GM13977 (cell line): ENCODE measurements around the gene IL17REL.
"Not testable (repeated sequence)": the region's sequence is repeated elsewhere in the genome, so short reads cannot be mapped to it uniquely, and the experiment has no call there.

ENCODE experiments used
- DNase-seq: peaks from one replicate; pipeline ENCODE4 v3.0.0; 2012; ENCODE audit warnings: low spot score
- in situ Hi-C: fragments of 300-500 bp; cut with MboI; formaldehyde crosslinking; loops from one replicate; pipeline ENCODE4 v1.12.0; 2022; ENCODE audit warnings: low sequenced_read_pairs, low pct_unique_long_range_greater_than_20kb, mixed read lengths, inconsistent platforms; ENCODE audit not compliant: unreplicated experiment
- TF ChIP-seq, protein P1 (sequence below): IDR thresholded peaks from 2 replicates; pipeline ENCODE4 v1.5.1; 2012; ENCODE audit warnings: mild to moderate bottlenecking, control low read depth; ENCODE audit not compliant: insufficient read depth; ENCODE audit errors: extremely low read depth, missing control alignments

IL17REL gene

DNA sequence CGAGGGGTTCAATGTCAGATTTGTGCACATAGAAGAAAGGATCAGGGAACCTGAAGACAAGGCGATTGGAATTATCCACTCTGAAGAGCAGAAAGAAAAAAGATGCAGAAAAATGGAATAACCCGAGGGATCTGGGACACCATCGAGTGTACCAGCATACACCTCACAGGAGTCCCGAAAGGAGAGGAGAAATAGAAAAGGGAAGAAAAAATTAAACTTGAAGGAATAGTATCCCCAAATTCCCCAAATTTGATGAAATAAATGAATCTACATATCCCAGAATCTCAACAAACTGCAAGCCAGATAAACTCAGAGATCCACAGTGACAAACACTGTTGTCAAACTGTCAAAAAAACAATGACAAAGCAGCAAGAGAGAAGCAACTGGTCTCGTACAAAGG is 21.4 kb downstream of the IL17REL start:
- no peak for DNase-seq
- in situ Hi-C loops, result no loop called here
- TF ChIP-seq, protein P1, sequence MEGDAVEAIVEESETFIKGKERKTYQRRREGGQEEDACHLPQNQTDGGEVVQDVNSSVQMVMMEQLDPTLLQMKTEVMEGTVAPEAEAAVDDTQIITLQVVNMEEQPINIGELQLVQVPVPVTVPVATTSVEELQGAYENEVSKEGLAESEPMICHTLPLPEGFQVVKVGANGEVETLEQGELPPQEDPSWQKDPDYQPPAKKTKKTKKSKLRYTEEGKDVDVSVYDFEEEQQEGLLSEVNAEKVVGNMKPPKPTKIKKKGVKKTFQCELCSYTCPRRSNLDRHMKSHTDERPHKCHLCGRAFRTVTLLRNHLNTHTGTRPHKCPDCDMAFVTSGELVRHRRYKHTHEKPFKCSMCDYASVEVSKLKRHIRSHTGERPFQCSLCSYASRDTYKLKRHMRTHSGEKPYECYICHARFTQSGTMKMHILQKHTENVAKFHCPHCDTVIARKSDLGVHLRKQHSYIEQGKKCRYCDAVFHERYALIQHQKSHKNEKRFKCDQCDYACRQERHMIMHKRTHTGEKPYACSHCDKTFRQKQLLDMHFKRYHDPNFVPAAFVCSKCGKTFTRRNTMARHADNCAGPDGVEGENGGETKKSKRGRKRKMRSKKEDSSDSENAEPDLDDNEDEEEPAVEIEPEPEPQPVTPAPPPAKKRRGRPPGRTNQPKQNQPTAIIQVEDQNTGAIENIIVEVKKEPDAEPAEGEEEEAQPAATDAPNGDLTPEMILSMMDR, result no peak

DNA sequence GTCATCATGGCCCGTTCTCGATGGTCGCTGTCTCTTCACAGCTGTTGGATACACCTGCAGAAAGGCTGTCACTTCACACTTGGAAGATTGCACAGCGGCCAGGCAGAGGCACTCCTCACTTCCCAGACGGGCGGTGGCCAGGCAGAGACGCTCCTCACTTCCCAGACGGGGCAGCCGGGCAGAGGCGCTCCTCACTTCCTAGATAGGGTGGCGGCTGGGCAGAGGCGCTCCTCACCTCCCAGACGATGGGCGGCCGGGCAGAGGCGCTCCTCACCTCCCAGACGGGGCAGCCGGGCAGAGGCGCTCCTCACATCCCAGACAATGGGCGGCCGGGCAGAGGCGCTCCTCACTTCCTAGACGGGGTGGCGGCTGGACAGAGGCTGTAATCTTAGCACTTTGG is 22.7 kb downstream of the IL17REL start:
- DNase-seq, in situ Hi-C loops: not testable (repeated sequence)

DNA sequence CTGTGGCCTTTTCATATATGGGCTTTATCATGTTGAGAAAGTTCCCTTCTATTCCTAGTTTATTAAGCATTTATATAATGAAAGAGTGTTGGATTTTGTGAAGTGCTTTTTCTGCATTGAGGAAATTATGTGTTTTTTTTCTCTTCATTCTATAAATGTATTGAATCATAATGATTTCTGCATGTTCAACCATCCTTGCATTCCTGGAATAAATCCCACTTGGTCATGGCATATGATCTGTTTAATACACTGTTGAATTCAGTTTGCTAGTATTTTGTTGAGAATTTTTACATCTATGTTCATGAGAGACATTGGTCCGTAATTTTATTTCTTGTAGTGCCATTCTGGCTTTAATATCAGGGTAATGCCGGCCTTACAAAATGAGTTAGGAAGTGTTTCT is 26.2 kb downstream of the IL17REL start:
- TF ChIP-seq, protein P1, result no peak
- in situ Hi-C loops, result no loop called here
- DNase-seq, result no peak

DNA sequence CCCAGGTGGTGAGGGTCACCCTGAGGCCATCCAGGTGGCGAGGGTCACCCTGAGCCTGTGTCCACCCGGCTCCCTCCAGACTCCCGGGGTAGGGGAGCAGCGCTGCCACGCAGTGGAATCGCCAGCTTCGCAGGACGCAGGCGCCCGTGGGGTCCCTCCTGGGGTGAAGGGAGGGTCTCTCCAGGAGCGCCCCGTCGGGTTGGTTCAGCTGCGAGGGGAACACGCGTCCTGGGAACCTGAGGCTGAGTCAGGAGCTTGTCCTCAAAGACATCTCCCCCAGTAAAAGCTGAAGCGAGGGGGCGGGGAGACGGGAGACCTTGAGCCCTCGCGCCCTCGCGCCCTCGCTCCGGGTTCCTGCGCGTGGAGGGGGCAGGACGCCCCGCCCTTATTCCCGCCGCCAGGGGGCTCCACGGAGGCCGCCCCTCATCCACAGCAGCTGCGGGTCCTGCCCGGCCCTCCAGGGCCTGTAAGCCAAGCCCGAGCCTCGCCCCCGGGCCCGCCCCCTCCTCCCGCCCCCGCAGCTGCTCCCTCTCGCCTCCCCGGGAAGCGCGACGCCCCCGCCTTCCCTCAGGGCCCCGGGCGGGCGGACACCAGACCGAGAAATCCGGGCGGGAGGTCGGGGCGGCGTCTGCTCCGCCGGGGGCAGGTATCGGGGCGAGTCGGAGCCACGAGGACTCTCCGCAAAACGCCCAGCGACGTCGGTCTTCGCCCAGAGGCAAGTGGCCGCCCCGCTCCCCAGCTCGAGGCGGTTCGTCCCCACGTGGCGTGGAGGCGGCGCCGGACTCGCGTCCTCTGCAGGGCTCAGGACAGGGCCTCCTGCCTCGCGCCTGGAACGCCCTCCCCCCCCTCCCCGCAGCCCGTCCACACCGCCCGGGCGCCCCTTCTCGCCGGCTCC is 29.2 kb downstream of the IL17REL start:
- no peak for DNase-seq
- in situ Hi-C loops, result no loop called here
- TF ChIP-seq, protein P1, result peak; percentile 37

DNA sequence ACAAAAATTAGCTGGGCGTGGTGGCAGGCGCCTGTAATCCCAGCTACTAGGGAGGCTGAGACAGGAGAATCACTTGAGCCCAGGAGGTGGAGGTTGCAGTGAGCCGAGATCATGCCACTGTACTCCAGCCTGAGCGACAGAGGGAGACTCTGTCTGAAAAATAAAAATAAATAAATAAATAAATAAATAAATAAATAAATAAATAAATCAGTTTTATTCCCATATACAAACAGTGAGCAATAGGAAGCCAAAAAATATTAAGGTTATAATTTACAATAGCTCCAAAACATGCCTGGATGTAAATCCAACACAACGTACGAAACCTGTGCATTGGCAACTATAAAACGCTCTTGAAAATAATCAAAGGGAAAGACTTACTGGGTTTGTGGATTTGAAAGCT is 30.8 kb downstream of the IL17REL start:
- not testable (repeated sequence) for DNase-seq

DNA sequence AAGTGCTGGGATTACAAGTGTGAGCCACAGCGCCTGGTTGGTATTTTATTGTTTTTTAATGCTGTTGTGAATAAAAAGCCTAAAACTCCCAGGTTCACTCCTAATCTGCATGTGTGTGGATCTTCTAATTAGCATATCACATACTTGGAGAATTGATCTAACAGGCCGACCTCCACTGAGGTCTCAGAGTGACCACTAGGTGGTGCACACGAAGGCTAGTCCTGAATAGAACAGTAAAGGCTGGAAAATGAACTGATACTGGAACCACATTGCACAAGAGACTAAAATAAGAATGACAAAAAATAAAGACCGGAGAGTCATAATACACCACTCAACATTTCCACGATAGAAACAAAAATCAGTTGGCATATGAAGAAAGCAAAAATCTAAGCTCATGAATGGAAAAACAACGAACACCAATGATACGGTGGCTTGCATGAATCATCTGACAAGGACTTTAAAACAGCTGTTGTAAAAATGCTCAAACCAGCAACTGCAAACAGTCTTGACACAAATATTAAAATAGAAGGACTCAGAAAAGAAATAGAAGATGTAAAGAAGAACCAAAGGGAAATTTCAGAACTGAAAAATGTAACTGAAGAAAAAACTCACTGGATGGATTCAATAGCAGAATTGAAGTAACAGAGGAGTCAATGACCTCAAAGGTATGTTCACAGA is 32.8 kb downstream of the IL17REL start:
- TF ChIP-seq, protein P1, result peak; percentile 47
- no peak for DNase-seq
- in situ Hi-C loops, result no loop called here

More for the DNA sequence above, 30.8 kb downstream of the IL17REL start:
- in situ Hi-C loops, result not testable (repeated sequence)

DNA sequence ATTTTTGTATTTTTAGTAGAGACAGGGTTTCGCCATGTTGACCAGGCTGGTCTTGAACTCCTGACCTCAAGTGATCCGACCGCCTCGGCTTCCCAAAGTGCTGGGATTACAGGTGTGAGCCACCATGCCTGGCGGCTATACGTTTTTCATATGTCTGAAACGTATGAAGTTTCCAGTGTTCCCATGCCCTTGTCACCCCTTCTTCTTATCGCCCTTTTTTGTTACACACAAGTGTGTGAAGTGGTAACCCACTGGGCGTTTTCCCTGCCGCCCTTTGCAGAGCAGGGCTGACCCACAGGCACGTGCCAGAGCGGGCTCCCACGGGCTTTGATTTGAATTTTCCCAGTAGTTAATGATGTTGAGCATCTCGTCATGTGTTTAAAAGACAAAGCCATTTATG is 35.0 kb downstream of the IL17REL start:
- in situ Hi-C loops, result no loop called here
- no peak for DNase-seq
- TF ChIP-seq, protein P1, result no peak
